ENCODE data around the gene NEK5. TPM values are rescaled to one million over a fixed set of nuclear protein-coding genes. Genes with fewer than 3 reads are reported as not detected.
"Not testable (repeated sequence)": the region's sequence is repeated elsewhere in the genome, so short reads cannot be mapped to it uniquely, and the experiment has no call there.

Gene NEK5
- not detected for total RNA-seq

- ChIA-PET POLR2A (interaction anchor here (1.2 kb wide), 1 partner anchor 321 kb away, joined by 3 read pairs; no protein-coding TSS in a partner anchor), CTCF (interaction anchor here (0.6 to 3.3 kb wide), 15 partner anchors 11 to 321 kb away, joined by 3 to 51 read pairs (median 3); partner anchors contain the start of gene NEK3)
- Mint-ChIP-seq H3K27me3 (peaks cover 12% of the 10 kb centered on the region), H3K4me3 (peak within 1 kb of the TSS; percentile 66), H3K36me3 (ENCODE audit: low read depth) (peaks cover 4% of the 10 kb centered on the region), H3K9me3 (no peaks in the 10 kb centered on the region), H3K4me1 (peaks cover 15% of the 10 kb centered on the region), H3K27ac (no peak within 1 kb of the TSS)
- peak; percentile 66 for DNase-seq
Observed at GRCh38 chr13:52128714-52129700, at the start of gene NEK5. Gene NEK5, minus strand, starts transcription at chr13:52129073. Its CDS starts 1,591 bp downstream, at chr13:52127482.

- POLR2A ChIA-PET, result no interaction called here
- no peak for DNase-seq
- Mint-ChIP-seq H3K9me3 (no peaks in the 10 kb centered on the region), H3K4me3 (no peak overlapping the region), H3K36me3 (ENCODE audit: low read depth) (peaks cover 35% of the 10 kb centered on the region), H3K27me3 (no peaks in the 10 kb centered on the region), H3K27ac (no peak overlapping the region), H3K4me1 (peaks cover 10% of the 10 kb centered on the region)
- CTCF ChIA-PET, result no interaction called here
Observed at GRCh38 chr13:52177276-52177675, 48.4 kb upstream of the NEK5 start.

- not testable (repeated sequence) for H3K27ac Mint-ChIP-seq, H3K4me1 Mint-ChIP-seq, H3K9me3 Mint-ChIP-seq, DNase-seq, H3K27me3 Mint-ChIP-seq, H3K4me3 Mint-ChIP-seq
- ChIA-PET CTCF (interaction anchor here (1.2 to 1.3 kb wide), 2 partner anchors 46 to 277 kb away, joined by 3 read pairs; no protein-coding TSS in a partner anchor), POLR2A (interaction anchor here (2.2 kb wide), 1 partner anchor 14 kb away, joined by 9 read pairs; the partner anchor contains the start of gene NEK3)
- peaks cover 34% of the 10 kb centered on the region for H3K36me3 Mint-ChIP-seq (ENCODE audit: low read depth)
Observed at GRCh38 chr13:52173970-52174369, 45.1 kb upstream of the NEK5 start.

- DNase-seq, result no peak
- H3K4me3 Mint-ChIP-seq, result no peak overlapping the region
- ChIA-PET POLR2A (interaction anchor here (2.2 kb wide), 1 partner anchor 13 kb away, joined by 9 read pairs; the partner anchor contains the start of gene NEK3), CTCF (interaction anchor here (1.2 kb wide), 1 partner anchor 46 kb away, joined by 3 read pairs; no protein-coding TSS in a partner anchor)
- peaks cover 34% of the 10 kb centered on the region for H3K36me3 Mint-ChIP-seq (ENCODE audit: low read depth)
- H3K4me1 Mint-ChIP-seq, result peaks cover 8% of the 10 kb centered on the region
- no peaks in the 10 kb centered on the region for H3K9me3 Mint-ChIP-seq
- no peaks in the 10 kb centered on the region for H3K27me3 Mint-ChIP-seq
- H3K27ac Mint-ChIP-seq, result no peak overlapping the region
Observed at GRCh38 chr13:52173373-52173772, 44.5 kb upstream of the NEK5 start.

GRCh38 chr13:52171686-52172085 lies 42.8 kb upstream of the NEK5 start:
- H3K9me3 Mint-ChIP-seq, H3K27ac Mint-ChIP-seq, H3K27me3 Mint-ChIP-seq, DNase-seq, H3K4me3 Mint-ChIP-seq, H3K4me1 Mint-ChIP-seq, POLR2A ChIA-PET: not testable (repeated sequence)
- CTCF ChIA-PET, result interaction anchor here (1.7 kb wide), 1 partner anchor 23 kb away, joined by 3 read pairs; no protein-coding TSS in a partner anchor
- peaks cover 37% of the 10 kb centered on the region for H3K36me3 Mint-ChIP-seq (ENCODE audit: low read depth)

- peaks cover 41% of the 10 kb centered on the region for H3K36me3 Mint-ChIP-seq (ENCODE audit: low read depth)
- H3K27me3 Mint-ChIP-seq, DNase-seq, H3K4me3 Mint-ChIP-seq, H3K27ac Mint-ChIP-seq, H3K4me1 Mint-ChIP-seq, POLR2A ChIA-PET, H3K9me3 Mint-ChIP-seq: not testable (repeated sequence)
- CTCF ChIA-PET, result interaction anchor here (0.9 kb wide), 1 partner anchor 11 kb away, joined by 3 read pairs; no protein-coding TSS in a partner anchor
Observed at GRCh38 chr13:52170828-52171391, 42.0 kb upstream of the NEK5 start.

GRCh38 chr13:52169839-52170238 lies 41.0 kb upstream of the NEK5 start:
- H3K36me3 Mint-ChIP-seq (ENCODE audit: low read depth), result peaks cover 35% of the 10 kb centered on the region
- CTCF ChIA-PET, result interaction anchor here (0.9 kb wide), 1 partner anchor 10 kb away, joined by 3 read pairs; no protein-coding TSS in a partner anchor
- POLR2A ChIA-PET, result interaction anchor here (0.6 kb wide), 1 partner anchor 25 kb away, joined by 3 read pairs; no protein-coding TSS in a partner anchor
- no peaks in the 10 kb centered on the region for H3K27me3 Mint-ChIP-seq
- DNase-seq, result no peak
- H3K27ac Mint-ChIP-seq, result no peak overlapping the region
- H3K4me3 Mint-ChIP-seq, result no peak overlapping the region
- H3K4me1 Mint-ChIP-seq, result peaks cover 8% of the 10 kb centered on the region
- H3K9me3 Mint-ChIP-seq, result no peaks in the 10 kb centered on the region

GRCh38 chr13:52165411-52165810 lies 36.5 kb upstream of the NEK5 start:
- H3K4me1 Mint-ChIP-seq, result peaks cover 22% of the 10 kb centered on the region
- POLR2A ChIA-PET, result interaction anchor here (1.2 kb wide), 1 partner anchor 29 kb away, joined by 3 read pairs; no protein-coding TSS in a partner anchor
- CTCF ChIA-PET, result no interaction called here
- H3K36me3 Mint-ChIP-seq (ENCODE audit: low read depth), result peaks cover 19% of the 10 kb centered on the region
- no peaks in the 10 kb centered on the region for H3K9me3 Mint-ChIP-seq
- no peak overlapping the region for H3K27ac Mint-ChIP-seq
- H3K27me3 Mint-ChIP-seq, result no peaks in the 10 kb centered on the region
- DNase-seq, result no peak
- H3K4me3 Mint-ChIP-seq, result no peak overlapping the region

GRCh38 chr13:52164989-52165388 lies 36.1 kb upstream of the NEK5 start:
- CTCF ChIA-PET, result no interaction called here
- no peak for DNase-seq
- Mint-ChIP-seq H3K27ac (no peak overlapping the region), H3K27me3 (peaks cover under 1% of the 10 kb centered on the region), H3K9me3 (no peaks in the 10 kb centered on the region), H3K4me1 (peaks cover 24% of the 10 kb centered on the region), H3K4me3 (no peak overlapping the region), H3K36me3 (ENCODE audit: low read depth) (peaks cover 17% of the 10 kb centered on the region)
- POLR2A ChIA-PET, result interaction anchor here (1.2 kb wide), 1 partner anchor 29 kb away, joined by 3 read pairs; no protein-coding TSS in a partner anchor

GRCh38 chr13:52163878-52164277 lies 35.0 kb upstream of the NEK5 start:
- H3K27ac Mint-ChIP-seq, H3K4me3 Mint-ChIP-seq, CTCF ChIA-PET, POLR2A ChIA-PET, H3K9me3 Mint-ChIP-seq, DNase-seq, H3K27me3 Mint-ChIP-seq: not testable (repeated sequence)
- Mint-ChIP-seq H3K36me3 (ENCODE audit: low read depth) (peaks cover 15% of the 10 kb centered on the region), H3K4me1 (peaks cover 30% of the 10 kb centered on the region)

GRCh38 chr13:52162279-52163101 lies 33.6 kb upstream of the NEK5 start:
- peaks cover 4% of the 10 kb centered on the region for H3K27me3 Mint-ChIP-seq
- peaks cover 9% of the 10 kb centered on the region for H3K36me3 Mint-ChIP-seq (ENCODE audit: low read depth)
- H3K4me3 Mint-ChIP-seq, result no peak overlapping the region
- peaks cover 43% of the 10 kb centered on the region for H3K4me1 Mint-ChIP-seq
- ChIA-PET CTCF (interaction anchor here (0.5 kb wide), 1 partner anchor 227 kb away, joined by 3 read pairs; no protein-coding TSS in a partner anchor), POLR2A (no interaction called here)
- H3K9me3 Mint-ChIP-seq, result no peaks in the 10 kb centered on the region
- DNase-seq, result no peak
- H3K27ac Mint-ChIP-seq, result no peak overlapping the region

GRCh38 chr13:52161181-52161646 lies 32.3 kb upstream of the NEK5 start:
- no peak overlapping the region for H3K27ac Mint-ChIP-seq
- peaks cover 53% of the 10 kb centered on the region for H3K4me1 Mint-ChIP-seq
- H3K27me3 Mint-ChIP-seq, result peaks cover 4% of the 10 kb centered on the region
- DNase-seq, result no peak
- H3K4me3 Mint-ChIP-seq, result no peak overlapping the region
- POLR2A ChIA-PET, result interaction anchor here (0.9 to 3.7 kb wide), 3 partner anchors 13 to 708 kb away, joined by 3 to 25 read pairs (median 9); partner anchors contain the start of gene INTS6
- H3K36me3 Mint-ChIP-seq (ENCODE audit: low read depth), result peaks cover 7% of the 10 kb centered on the region
- CTCF ChIA-PET, result interaction anchor here (2.2 kb wide), 1 partner anchor 33 kb away, joined by 12 read pairs; the partner anchor contains the start of gene NEK5
- H3K9me3 Mint-ChIP-seq, result no peaks in the 10 kb centered on the region
